B cell (primary cell): ENCODE data around the gene CXXC4. TPM values are rescaled to one million over a fixed set of nuclear protein-coding genes. Genes with fewer than 3 reads are reported as not detected.

Source experiments
- ATAC-seq: fragments of 200-7000 bp; cut with Tn5 transposase; one replicate; pipeline ENCODE4 v1.10.0; 2021; ENCODE audit warnings: low read depth, mild to moderate bottlenecking, moderate number of reproducible peaks, moderate library complexity
- CTCF ChIA-PET: fragments of 350-600 bp; sonication (Branson Sonifier 250); formaldehyde crosslinking; loops from one replicate; lab custom pipeline; 2021; ENCODE audit warnings: antibody characterized with exemption, inconsistent platforms; lab: Charles Lee
- POLR2A ChIA-PET: fragments of 350-600 bp; sonication (Branson Sonifier 250); formaldehyde crosslinking; loops from one replicate; lab custom pipeline; 2021; ENCODE audit warnings: antibody characterized with exemption; lab: Charles Lee
- DNase-seq: peaks from one replicate; pipeline ENCODE4 v3.0.0; 2013
- H2AFZ ChIP-seq: 2 replicates; pipeline ENCODE4 v1.6.1; 2012; ENCODE audit warnings: mild to moderate bottlenecking, low read depth, low read length; ENCODE audit not compliant: insufficient read depth, poor library complexity, severe bottlenecking
- H3K27ac ChIP-seq, 2 donors: 1 replicate in 1 of 2; 2 replicates in 1 of 2; pipeline ENCODE4 v1.5.1; 2012 to 2013; ENCODE audit warnings: low read length in 2 of 2, mild to moderate bottlenecking in 2 of 2, moderate library complexity in 1 of 2
- H3K27me3 ChIP-seq, 4 experiments: fragments of 200-600 bp in 1 of 4; sonication (generic) in 1 of 4; replicated peaks in 1 of 4; 1 replicate in 2 of 4; 2 replicates in 2 of 4; pipeline versions ENCODE4 v1.6.1 to v1.7.0; 2013 to 2016; ENCODE audit warnings: low read length in 3 of 4, mild to moderate bottlenecking in 2 of 4, mixed read lengths in 1 of 4, moderate library complexity in 1 of 4; ENCODE audit not compliant: insufficient read depth in 4 of 4, control insufficient read depth in 3 of 4; ENCODE audit errors: control extremely low read depth in 1 of 4
- H3K36me3 ChIP-seq, 2 experiments: replicated peaks in 1 of 2; 1 replicate in 1 of 2; 2 replicates in 1 of 2; pipeline versions ENCODE4 v1.6.1 to v1.7.1; 2013; ENCODE audit warnings: low read length in 1 of 2; ENCODE audit not compliant: insufficient read depth in 2 of 2, control insufficient read depth in 1 of 2; ENCODE audit errors: control extremely low read depth in 1 of 2, extremely low read depth in 1 of 2
- H3K4me1 ChIP-seq, 2 donors: fragments of 200-600 bp in 1 of 2; sonication (generic) in 1 of 2; 1 replicate in 1 of 2; 2 replicates in 1 of 2; pipeline versions ENCODE4 v1.5.1 to v1.6.1; 2013 to 2017; ENCODE audit warnings: low read length in 2 of 2; ENCODE audit not compliant: control insufficient read depth in 2 of 2, insufficient read depth in 2 of 2
- H3K4me2 ChIP-seq: replicated peaks from 2 replicates; pipeline ENCODE3; 2012; ENCODE audit warnings: mild to moderate bottlenecking, low read depth, low read length; ENCODE audit not compliant: poor library complexity, severe bottlenecking
- H3K4me3 ChIP-seq, 5 experiments: fragments of 200-600 bp in 1 of 5; sonication (generic) in 1 of 5; 1 replicate in 3 of 5; 2 replicates in 2 of 5; pipeline versions ENCODE4 v1.5.1 to v1.7.0; 2011 to 2016; ENCODE audit warnings: low read length in 4 of 5, mild to moderate bottlenecking in 4 of 5, low read depth in 2 of 5, control low read depth in 1 of 5, moderate library complexity in 1 of 5; ENCODE audit not compliant: insufficient read depth in 1 of 5; ENCODE audit errors: control extremely low read depth in 1 of 5, extremely low read depth in 1 of 5
- H3K79me2 ChIP-seq: fragments of 200-600 bp; sonication (generic); one replicate; pipeline ENCODE4 v1.6.0; 2016; ENCODE audit warnings: low read length; ENCODE audit not compliant: control insufficient read depth, insufficient read depth
- H3K9ac ChIP-seq: fragments of 200-600 bp; sonication (generic); 2 replicates; pipeline ENCODE4 v1.6.1; 2017; ENCODE audit warnings: mild to moderate bottlenecking, low read length, moderate library complexity
- H3K9me3 ChIP-seq, 3 donors: one replicate each; pipeline versions ENCODE4 v1.6.1 to v1.7.1; 2013; ENCODE audit warnings: low read length in 2 of 3; ENCODE audit not compliant: control insufficient read depth in 2 of 3, insufficient read depth in 1 of 3; ENCODE audit errors: control extremely low read depth in 1 of 3
- H4K20me1 ChIP-seq: 2 replicates; pipeline ENCODE4 v1.6.0; 2012; ENCODE audit warnings: mild to moderate bottlenecking, low read length; ENCODE audit not compliant: insufficient read depth, control insufficient read depth, poor library complexity, severe bottlenecking
- H3K27ac Mint-ChIP-seq: one replicate; pipeline ENCODE4 v1.8.0; 2021; ENCODE audit warnings: mixed read lengths
- H3K27me3 Mint-ChIP-seq: one replicate; pipeline ENCODE4 v1.8.0; 2021; ENCODE audit warnings: mixed read lengths
- H3K4me1 Mint-ChIP-seq: one replicate; pipeline ENCODE4 v1.8.0; 2021; ENCODE audit warnings: mixed read lengths
- H3K4me3 Mint-ChIP-seq: one replicate; pipeline ENCODE4 v1.8.0; 2021; ENCODE audit warnings: mixed read lengths
- H3K9me3 Mint-ChIP-seq: one replicate; pipeline ENCODE4 v1.8.0; 2022; ENCODE audit warnings: mixed read lengths; ENCODE audit not compliant: insufficient read depth
- CTCF ChIP-seq: fragments of 200-600 bp; IDR thresholded peaks from one replicate; pipeline ENCODE4 v1.8.0; 2022; ENCODE audit warnings: antibody characterized with exemption, mild to moderate bottlenecking
- EZH2 ChIP-seq: IDR thresholded peaks from 2 replicates; pipeline ENCODE4 v1.6.1; 2012; ENCODE audit warnings: borderline replicate concordance, low read depth, mild to moderate bottlenecking, moderate library complexity, low read length; ENCODE audit not compliant: insufficient read depth, poor library complexity, severe bottlenecking
- WGBS: methylation state at CpG from one replicate; pipeline ENCODE4 v1.1.5; 2013; ENCODE audit warnings: missing lambda C conversion rate; ENCODE audit not compliant: insufficient coverage; 5-methylcytosine and 5-hydroxymethylcytosine counted together
- intact Hi-C: fragments of 100-400 bp; cut with micrococcal nuclease; formaldehyde crosslinking; loops from one replicate; pipeline ENCODE4 v1.10.0; 2022
- polyA plus RNA-seq: library from polyadenylated mRNA; depleted of rRNA; stranded (reverse); fragments of >200 nt; gene quantifications from 2 replicates; pipeline ENCODE4 v1.2.3, GENCODE V29; 2012
- total RNA-seq, 2 donors: library from RNA; stranded (reverse); fragments of 120-200 nt in 1 of 2; gene quantifications; 1 replicate in 1 of 2; 2 replicates in 1 of 2; pipeline versions ENCODE4 v1.2.3 to v1.2.4, GENCODE V29; 2013 to 2022

The CXXC4 gene
- total and polyA plus RNA-seq, 2 donors (not counting 1 experiment from before 2014, with no cell fraction given), result not detected

GRCh38 chr4:104451573-104451972, 43.1 kb downstream of the CXXC4 start:
- Mint-ChIP-seq H3K27me3 (no peaks in the 10 kb centered on the region), H3K9me3 (peaks cover 2% of the 10 kb centered on the region), H3K4me3 (no peak overlapping the region), H3K27ac (no peak overlapping the region), H3K4me1 (no peaks in the 10 kb centered on the region)
- Histone ChIP-seq H3K4me2 (no peak overlapping the region), H3K4me1 (no peaks in the 10 kb centered on the region), H3K9ac (no peak overlapping the region), H4K20me1 (no peaks in the 10 kb centered on the region), H3K79me2 (no peaks in the 10 kb centered on the region), H3K27me3 (no peaks in the 10 kb centered on the region), H3K27ac (no peak overlapping the region), H3K4me3 (no peak overlapping the region), H3K9me3 (no peaks in the 10 kb centered on the region), H3K36me3 (no peaks in the 10 kb centered on the region), H2AFZ (no peak overlapping the region)
- WGBS, result 80% methylated on average over 1 of the region's 1 CpG
- intact Hi-C loops, result no loop called here
- POLR2A ChIA-PET, result no interaction called here
- CTCF ChIA-PET, result no interaction called here
- ATAC-seq, result no peak
- no peak for DNase-seq
- no peak for TF ChIP-seq CTCF
- no peak for TF ChIP-seq EZH2

GRCh38 chr4:104449537-104449936, 45.2 kb downstream of the CXXC4 start:
- no peak overlapping the region for H2AFZ ChIP-seq
- no peak overlapping the region for H3K4me3 Mint-ChIP-seq
- H3K27me3 ChIP-seq, result no peaks in the 10 kb centered on the region
- H4K20me1 ChIP-seq, result no peaks in the 10 kb centered on the region
- no peaks in the 10 kb centered on the region for H3K9me3 ChIP-seq
- POLR2A ChIA-PET, result no interaction called here
- CTCF ChIA-PET, result no interaction called here
- TF ChIP-seq EZH2 (no peak), CTCF (no peak)
- H3K9me3 Mint-ChIP-seq, result peaks cover 2% of the 10 kb centered on the region
- H3K27ac Mint-ChIP-seq, result no peak overlapping the region
- H3K27me3 Mint-ChIP-seq, result no peaks in the 10 kb centered on the region
- no peaks in the 10 kb centered on the region for H3K36me3 ChIP-seq
- DNase-seq, result no peak
- intact Hi-C loops, result no loop called here
- no peak overlapping the region for H3K4me3 ChIP-seq
- no peaks in the 10 kb centered on the region for H3K4me1 Mint-ChIP-seq
- H3K79me2 ChIP-seq, result no peaks in the 10 kb centered on the region
- no peak for ATAC-seq
- no CpG with 5 or more reads among the region's 3 CpGs for WGBS
- no peaks in the 10 kb centered on the region for H3K4me1 ChIP-seq
- no peak overlapping the region for H3K27ac ChIP-seq
- no peak overlapping the region for H3K9ac ChIP-seq
- H3K4me2 ChIP-seq, result no peak overlapping the region
